H54 (cell line): ENCODE results near the gene SSNA1.

Experiments used
- DNase-seq: peaks from one replicate; pipeline ENCODE4 v3.0.0; 2011; ENCODE audit warnings: low spot score, mixed read lengths; ENCODE audit not compliant: insufficient read length
- FAIRE-seq: peaks from 3 replicates; lab custom pipeline; 2011; peaks lifted over from hg19 to GRCh38; lab: Jason Lieb, UNC
- POLR2A ChIP-seq: IDR thresholded peaks from 2 replicates; pipeline ENCODE4 v1.6.1; 2011; ENCODE audit warnings: low read depth, mild to moderate bottlenecking, low read length

SSNA1 gene

DNA sequence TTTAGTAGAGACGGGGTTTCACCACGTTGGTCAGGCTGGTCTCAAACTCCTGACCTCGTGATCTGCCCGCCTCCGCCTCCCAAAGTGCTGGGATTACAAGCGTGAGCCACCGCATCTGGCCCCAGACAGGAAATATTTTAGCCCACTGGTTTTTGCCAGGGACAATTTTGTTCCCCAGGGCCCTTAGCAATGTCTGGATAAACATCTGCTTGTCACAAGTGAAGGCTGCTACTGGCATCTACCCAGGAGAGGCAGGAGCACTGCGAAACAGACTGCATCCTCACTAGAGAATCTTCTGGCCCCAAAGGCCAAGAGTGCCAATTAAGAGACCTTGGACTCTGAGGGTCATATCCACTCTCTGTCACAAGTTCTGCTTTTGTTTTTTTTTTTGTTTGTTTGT lies 14.5 kb downstream of the SSNA1 start:
- DNase-seq = no peak
- FAIRE-seq = no peak
- no peak for TF ChIP-seq POLR2A

- DNase-seq = no peak
- no peak for FAIRE-seq
- TF ChIP-seq POLR2A = no peak
Measured at GRCh38 chr9:137204731-137205125, 16.3 kb downstream of the SSNA1 start.

DNA sequence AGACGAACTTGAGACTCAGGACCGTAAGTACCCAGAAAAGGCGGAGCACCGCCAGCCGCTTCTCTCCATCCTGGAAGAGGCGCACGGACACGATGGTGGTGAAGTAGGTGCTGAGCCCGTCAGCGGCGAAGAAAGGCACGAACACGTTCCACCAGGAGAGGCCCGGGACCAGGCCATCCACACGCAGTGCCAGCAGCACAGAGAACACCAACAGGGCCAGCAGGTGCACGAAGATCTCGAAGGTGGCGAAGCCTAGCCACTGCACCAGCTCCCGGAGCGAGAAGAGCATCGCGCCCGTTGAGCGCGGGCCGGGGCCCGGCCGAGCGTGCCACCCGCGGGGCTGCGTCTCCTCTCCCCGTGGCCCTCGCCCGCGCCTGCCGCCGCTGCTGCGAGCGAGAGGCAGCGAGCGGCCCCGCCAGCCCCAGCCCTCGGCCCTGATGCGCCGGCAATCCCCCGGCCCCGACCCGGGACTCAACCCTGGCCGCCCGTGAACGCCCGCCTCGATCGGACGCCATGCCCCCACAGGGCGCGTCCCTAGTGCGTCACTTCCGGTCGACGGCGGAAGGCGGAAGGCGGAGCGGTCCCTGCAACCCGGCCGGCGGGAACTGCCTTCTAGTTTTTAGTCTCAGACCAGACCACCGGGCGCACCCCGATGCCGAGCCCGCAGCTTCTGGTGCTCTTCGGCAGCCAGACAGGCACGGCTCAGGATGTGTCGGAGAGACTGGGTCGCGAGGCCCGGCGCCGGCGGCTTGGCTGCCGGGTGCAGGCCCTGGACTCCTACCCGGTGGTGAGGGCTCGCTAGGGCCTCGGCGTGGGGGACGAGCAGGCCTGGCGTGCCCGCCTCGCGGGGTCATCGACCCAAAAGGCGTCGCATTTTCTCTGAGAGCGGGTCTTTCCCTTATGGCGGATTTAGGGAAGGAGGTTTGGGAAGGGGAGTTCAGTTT lies 16.9 kb downstream of the SSNA1 start, which contains the start of the genes NDOR1 and TMEM203:
Gene NDOR1 (plus strand): TSS at position 575 of the 944 bp plus-strand sequence. CDS start 78 bp downstream, at position 653.
Gene TMEM203 (minus strand): TSS at position 523 of the 944 bp plus-strand sequence. CDS start 234 bp downstream, at position 289.
- TF ChIP-seq POLR2A = peak; percentile 87
- FAIRE-seq = no peak
- DNase-seq = peak; percentile 100

DNA sequence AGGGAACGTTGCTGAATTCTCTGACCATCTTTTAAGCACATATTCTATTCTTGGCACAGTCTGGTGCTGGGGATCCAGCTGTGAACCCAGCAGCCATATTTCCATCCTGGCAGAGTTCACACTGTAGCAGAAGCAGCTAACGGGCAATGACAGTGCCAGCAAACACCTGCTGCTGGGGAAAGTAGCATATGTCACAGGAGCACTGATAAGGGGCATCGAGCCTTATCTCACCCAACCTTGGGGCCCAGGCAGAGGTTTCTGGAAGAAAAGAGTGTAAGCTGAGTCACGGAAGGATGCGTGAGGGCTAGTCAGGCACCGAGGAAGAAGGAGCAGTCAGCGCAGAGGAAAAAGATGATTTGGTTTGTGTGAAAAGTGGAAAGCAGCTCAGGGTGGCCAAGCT lies 18.1 kb downstream of the SSNA1 start:
- no peak for TF ChIP-seq POLR2A
- FAIRE-seq = no peak
- no peak for DNase-seq

DNA sequence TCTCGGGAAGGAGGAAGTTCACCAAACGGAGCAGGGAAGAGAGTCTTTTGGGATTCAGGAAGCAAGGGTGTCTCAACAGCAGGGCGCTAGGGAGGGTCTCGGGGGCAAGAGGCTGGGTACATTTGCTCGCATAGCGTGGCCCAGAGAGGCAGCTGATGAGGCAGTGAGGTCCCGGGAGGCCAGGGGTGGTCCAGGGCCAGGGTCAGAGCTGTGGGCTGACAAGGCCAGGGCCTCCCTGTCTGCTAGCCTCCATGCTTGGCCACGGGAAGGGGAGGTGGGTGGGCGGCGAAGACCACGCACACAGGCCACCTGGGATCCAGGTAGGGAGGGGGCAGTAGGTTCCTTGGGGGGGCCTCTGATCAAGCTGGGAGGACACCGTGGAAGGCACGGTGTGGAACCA lies 23.1 kb downstream of the SSNA1 start:
- DNase-seq (no peak), FAIRE-seq (no peak)
- TF ChIP-seq POLR2A = no peak

GRCh38 chr9:137212520-137212919 lies 24.0 kb downstream of the SSNA1 start:
- TF ChIP-seq POLR2A = no peak
- DNase-seq (no peak), FAIRE-seq (no peak)

GRCh38 chr9:137213160-137214060 lies 24.9 kb downstream of the SSNA1 start:
- DNase-seq (no peak), FAIRE-seq (no peak)
- no peak for TF ChIP-seq POLR2A

- FAIRE-seq = no peak
- no peak for TF ChIP-seq POLR2A
- DNase-seq = no peak
Measured at GRCh38 chr9:137214620-137215019, 26.1 kb downstream of the SSNA1 start.

DNA sequence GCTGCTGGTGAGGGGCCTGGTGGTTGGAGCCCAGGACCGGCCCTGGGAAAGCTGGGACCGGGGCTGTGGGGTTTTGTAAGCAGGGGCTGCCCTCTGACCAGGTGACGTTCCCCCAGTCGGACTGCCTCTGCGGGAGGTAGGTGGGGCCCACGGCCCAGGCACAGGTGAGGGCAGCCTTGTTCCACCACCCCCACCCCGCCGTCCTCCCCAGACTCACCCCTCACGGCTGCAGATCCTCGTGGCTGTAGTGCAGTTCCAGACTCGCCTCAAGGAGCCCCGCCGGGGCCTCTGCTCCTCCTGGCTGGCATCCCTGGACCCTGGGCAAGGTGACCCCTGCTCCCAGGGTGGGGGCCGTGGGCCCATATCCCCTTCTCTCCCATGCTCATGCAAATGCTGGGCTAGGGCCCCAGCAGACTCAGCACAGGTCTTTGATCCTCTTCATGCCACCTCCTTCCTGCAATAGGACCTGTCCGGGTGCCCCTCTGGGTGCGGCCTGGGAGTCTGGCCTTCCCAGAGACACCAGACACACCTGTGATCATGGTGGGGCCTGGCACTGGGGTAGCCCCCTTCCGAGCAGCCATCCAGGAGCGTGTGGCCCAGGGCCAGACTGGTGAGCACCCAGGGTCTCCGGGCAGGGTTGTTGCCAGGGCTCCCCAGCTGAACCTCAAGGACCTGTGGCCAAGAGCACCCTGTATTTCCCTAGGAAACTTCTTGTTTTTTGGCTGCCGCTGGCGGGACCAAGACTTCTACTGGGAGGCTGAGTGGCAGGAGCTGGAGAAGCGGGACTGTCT lies 26.9 kb downstream of the SSNA1 start:
- FAIRE-seq (no peak), DNase-seq (no peak)
- no peak for TF ChIP-seq POLR2A

DNA sequence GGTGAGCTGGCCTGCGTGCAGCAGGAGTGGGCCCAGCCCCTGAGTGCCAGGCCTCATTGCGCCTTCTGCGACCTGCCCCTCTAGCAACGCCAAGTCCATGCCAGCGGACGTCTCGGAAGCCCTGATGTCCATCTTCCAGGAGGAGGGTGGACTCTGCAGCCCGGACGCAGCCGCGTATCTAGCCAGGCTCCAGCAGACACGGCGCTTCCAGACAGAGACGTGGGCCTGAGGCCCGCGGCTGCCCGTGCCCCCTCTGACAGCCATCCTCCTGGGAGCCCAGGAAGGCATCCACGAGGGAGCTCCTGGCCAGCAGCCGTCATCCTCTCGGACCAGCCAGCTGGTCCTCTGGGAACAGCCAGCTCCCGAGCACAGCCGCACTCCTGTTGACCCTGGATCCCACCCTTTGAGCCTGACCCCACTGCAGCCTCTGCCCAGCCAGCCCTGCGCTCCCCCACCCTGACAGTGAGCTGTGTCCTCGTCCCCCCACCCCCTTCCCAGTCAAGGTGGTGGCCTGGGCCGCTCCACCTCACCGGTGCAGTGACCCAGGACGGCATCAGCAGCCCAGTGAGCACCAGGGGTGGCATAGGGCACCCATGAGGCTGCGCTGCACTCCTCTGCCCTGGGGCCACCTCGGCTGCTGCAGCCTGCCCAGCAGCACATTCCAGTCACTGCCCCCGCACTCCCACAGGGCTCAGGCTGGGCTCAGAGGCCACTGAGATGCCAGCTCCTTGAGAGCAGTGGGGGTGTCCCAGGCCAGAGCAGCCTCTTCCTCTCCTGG lies 27.9 kb downstream of the SSNA1 start:
- DNase-seq = no peak
- FAIRE-seq = no peak
- no peak for TF ChIP-seq POLR2A

- no peak for TF ChIP-seq POLR2A
- FAIRE-seq = no peak
- no peak for DNase-seq
Measured at GRCh38 chr9:137217276-137218211, 29.1 kb downstream of the SSNA1 start.
